ENCODE data around the gene ELP5.

The ELP5 gene

GRCh38 chr17:7215652-7216180, 36.3 kb upstream of the ELP5 start:
- Histone ChIP-seq H3K9ac (ENCODE audit: low read length) (no peak overlapping the region), H3K9me3 (ENCODE audit: insufficient read depth, low read length) (no peaks in the 10 kb centered on the region), H3K4me1 (ENCODE audit: low read length) (peaks cover 44% of the 10 kb centered on the region), H3K4me2 (ENCODE audit: low read length) (peak overlapping the region; percentile 86; the same call in 1 of the 2 replicates), H2AFZ (ENCODE audit: low read depth, low read length) (no peak overlapping the region), H3K36me3 (replicated peaks; ENCODE audit: low read depth, low read length) (no peaks in the 10 kb centered on the region), H3K27me3 (ENCODE audit: low read depth, low read length) (no peaks in the 10 kb centered on the region), H3K27ac (ENCODE audit: low read length) (no peak overlapping the region), H3K79me2 (ENCODE audit: low read length) (0 out of 2 replicates have a peak, but pooled peaks cover 4% of the 10 kb centered on the region), H3K4me3 (ENCODE audit: low read length) (no peak overlapping the region), H4K20me1 (ENCODE audit: insufficient read depth, low read length) (no peaks in the 10 kb centered on the region)
- TF ChIP-seq, protein P1, sequence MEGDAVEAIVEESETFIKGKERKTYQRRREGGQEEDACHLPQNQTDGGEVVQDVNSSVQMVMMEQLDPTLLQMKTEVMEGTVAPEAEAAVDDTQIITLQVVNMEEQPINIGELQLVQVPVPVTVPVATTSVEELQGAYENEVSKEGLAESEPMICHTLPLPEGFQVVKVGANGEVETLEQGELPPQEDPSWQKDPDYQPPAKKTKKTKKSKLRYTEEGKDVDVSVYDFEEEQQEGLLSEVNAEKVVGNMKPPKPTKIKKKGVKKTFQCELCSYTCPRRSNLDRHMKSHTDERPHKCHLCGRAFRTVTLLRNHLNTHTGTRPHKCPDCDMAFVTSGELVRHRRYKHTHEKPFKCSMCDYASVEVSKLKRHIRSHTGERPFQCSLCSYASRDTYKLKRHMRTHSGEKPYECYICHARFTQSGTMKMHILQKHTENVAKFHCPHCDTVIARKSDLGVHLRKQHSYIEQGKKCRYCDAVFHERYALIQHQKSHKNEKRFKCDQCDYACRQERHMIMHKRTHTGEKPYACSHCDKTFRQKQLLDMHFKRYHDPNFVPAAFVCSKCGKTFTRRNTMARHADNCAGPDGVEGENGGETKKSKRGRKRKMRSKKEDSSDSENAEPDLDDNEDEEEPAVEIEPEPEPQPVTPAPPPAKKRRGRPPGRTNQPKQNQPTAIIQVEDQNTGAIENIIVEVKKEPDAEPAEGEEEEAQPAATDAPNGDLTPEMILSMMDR (IDR thresholded peaks at IDR 0.05; ENCODE audit: low read depth, low read length), result no peak
- TF ChIP-seq EZH2phosphoT487 (IDR thresholded peaks at IDR 0.05; ENCODE audit: low read depth), result no peak

GRCh38 chr17:7216242-7217112, 35.5 kb upstream of the ELP5 start:
- H3K79me2 ChIP-seq (ENCODE audit: low read length), result 0 out of 2 replicates have a peak, but pooled peaks cover 4% of the 10 kb centered on the region
- no peak for TF ChIP-seq EZH2phosphoT487 (IDR thresholded peaks at IDR 0.05; ENCODE audit: low read depth)
- TF ChIP-seq, protein P1 (IDR thresholded peaks at IDR 0.05; ENCODE audit: low read depth, low read length), result no peak
- no peak overlapping the region for H3K27ac ChIP-seq (ENCODE audit: low read length)
- peak overlapping the region; percentile 79 for H3K4me3 ChIP-seq (ENCODE audit: low read length)
- H3K9ac ChIP-seq (ENCODE audit: low read length), result peak overlapping the region; percentile 65; the same call in 1 of the 2 replicates
- H3K36me3 ChIP-seq (replicated peaks; ENCODE audit: low read depth, low read length), result no peaks in the 10 kb centered on the region
- no peaks in the 10 kb centered on the region for H4K20me1 ChIP-seq (ENCODE audit: insufficient read depth, low read length)
- H3K4me2 ChIP-seq (ENCODE audit: low read length), result peak overlapping the region; percentile 94
- H2AFZ ChIP-seq (ENCODE audit: low read depth, low read length), result no peak overlapping the region
- no peaks in the 10 kb centered on the region for H3K27me3 ChIP-seq (ENCODE audit: low read depth, low read length)
- H3K4me1 ChIP-seq (ENCODE audit: low read length), result peaks cover 44% of the 10 kb centered on the region
- H3K9me3 ChIP-seq (ENCODE audit: insufficient read depth, low read length), result no peaks in the 10 kb centered on the region

GRCh38 chr17:7217113-7217987, 34.7 kb upstream of the ELP5 start:
- Histone ChIP-seq H3K4me2 (ENCODE audit: low read length) (peak overlapping the region; percentile 94), H2AFZ (ENCODE audit: low read depth, low read length) (no peak overlapping the region), H3K4me3 (ENCODE audit: low read length) (peak overlapping the region; percentile 79), H3K9me3 (ENCODE audit: insufficient read depth, low read length) (no peaks in the 10 kb centered on the region), H3K36me3 (replicated peaks; ENCODE audit: low read depth, low read length) (no peaks in the 10 kb centered on the region), H4K20me1 (ENCODE audit: insufficient read depth, low read length) (no peaks in the 10 kb centered on the region), H3K4me1 (ENCODE audit: low read length) (peaks cover 44% of the 10 kb centered on the region), H3K79me2 (ENCODE audit: low read length) (0 out of 2 replicates have a peak, but pooled peaks cover 4% of the 10 kb centered on the region), H3K27ac (ENCODE audit: low read length) (peak overlapping the region; percentile 40; the same call in 1 of the 2 replicates), H3K27me3 (ENCODE audit: low read depth, low read length) (no peaks in the 10 kb centered on the region), H3K9ac (ENCODE audit: low read length) (peak overlapping the region; percentile 65; the same call in 1 of the 2 replicates)
- no peak for TF ChIP-seq EZH2phosphoT487 (IDR thresholded peaks at IDR 0.05; ENCODE audit: low read depth)
- TF ChIP-seq, protein P1 (IDR thresholded peaks at IDR 0.05; ENCODE audit: low read depth, low read length), result no peak
